Activated CD4-positive, alpha-beta T cell treated with anti-CD3 and anti-CD28 coated beads for 36 hours (primary cell): ENCODE results near the gene CABLES2. TPM values are rescaled to one million over a fixed set of nuclear protein-coding genes. Genes with fewer than 3 reads are reported as not detected.

ENCODE experiments used
- ATAC-seq: fragments of 200-7000 bp; cut with Tn5 transposase; one replicate; pipeline ENCODE4 v1.10.0; 2021; ENCODE audit warnings: mild to moderate bottlenecking, moderate library complexity
- CTCF ChIA-PET: fragments of 350-600 bp; sonication (Branson Sonifier 250); formaldehyde crosslinking; loops from one replicate; lab custom pipeline; 2021; ENCODE audit warnings: antibody characterized with exemption; lab: Charles Lee
- POLR2A ChIA-PET: fragments of 350-600 bp; sonication (Branson Sonifier 250); formaldehyde crosslinking; loops from one replicate; lab custom pipeline; 2021; ENCODE audit warnings: antibody characterized with exemption, inconsistent platforms; lab: Charles Lee
- DNase-seq: peaks from one replicate; pipeline ENCODE4 v3.0.0-alpha.2; 2020
- H3K27ac Mint-ChIP-seq: one replicate; pipeline ENCODE4 v1.8.0; 2021; ENCODE audit warnings: mixed read lengths
- H3K27me3 Mint-ChIP-seq: one replicate; pipeline ENCODE4 v1.8.0; 2021; ENCODE audit warnings: mixed read lengths
- H3K36me3 Mint-ChIP-seq: one replicate; pipeline ENCODE4 v1.8.0; 2021; ENCODE audit warnings: low read depth, mixed read lengths
- H3K4me1 Mint-ChIP-seq: one replicate; pipeline ENCODE4 v1.8.0; 2021; ENCODE audit warnings: mixed read lengths
- H3K4me3 Mint-ChIP-seq: one replicate; pipeline ENCODE4 v1.8.0; 2021; ENCODE audit warnings: mild to moderate bottlenecking, moderate library complexity, mixed read lengths
- H3K9me3 Mint-ChIP-seq: one replicate; pipeline ENCODE4 v1.8.0; 2021; ENCODE audit warnings: low read depth, mixed read lengths
- intact Hi-C, 2 experiments: fragments of 100-400 bp; cut with DNase I in 1 of 2; cut with micrococcal nuclease in 1 of 2; formaldehyde crosslinking; loops; one replicate each; pipeline versions ENCODE4 v1.14.2 to v1.15.1; 2022 to 2024; cut with DNase I, micrococcal nuclease
- total RNA-seq, 2 experiments: library from RNA; stranded (reverse); gene quantifications; one replicate each; pipeline ENCODE4 v1.2.3, GENCODE V29; 2021

CABLES2 gene
- total RNA-seq, 2 experiments from 2014 or later = 6.4 to 7.6 TPM

DNA sequence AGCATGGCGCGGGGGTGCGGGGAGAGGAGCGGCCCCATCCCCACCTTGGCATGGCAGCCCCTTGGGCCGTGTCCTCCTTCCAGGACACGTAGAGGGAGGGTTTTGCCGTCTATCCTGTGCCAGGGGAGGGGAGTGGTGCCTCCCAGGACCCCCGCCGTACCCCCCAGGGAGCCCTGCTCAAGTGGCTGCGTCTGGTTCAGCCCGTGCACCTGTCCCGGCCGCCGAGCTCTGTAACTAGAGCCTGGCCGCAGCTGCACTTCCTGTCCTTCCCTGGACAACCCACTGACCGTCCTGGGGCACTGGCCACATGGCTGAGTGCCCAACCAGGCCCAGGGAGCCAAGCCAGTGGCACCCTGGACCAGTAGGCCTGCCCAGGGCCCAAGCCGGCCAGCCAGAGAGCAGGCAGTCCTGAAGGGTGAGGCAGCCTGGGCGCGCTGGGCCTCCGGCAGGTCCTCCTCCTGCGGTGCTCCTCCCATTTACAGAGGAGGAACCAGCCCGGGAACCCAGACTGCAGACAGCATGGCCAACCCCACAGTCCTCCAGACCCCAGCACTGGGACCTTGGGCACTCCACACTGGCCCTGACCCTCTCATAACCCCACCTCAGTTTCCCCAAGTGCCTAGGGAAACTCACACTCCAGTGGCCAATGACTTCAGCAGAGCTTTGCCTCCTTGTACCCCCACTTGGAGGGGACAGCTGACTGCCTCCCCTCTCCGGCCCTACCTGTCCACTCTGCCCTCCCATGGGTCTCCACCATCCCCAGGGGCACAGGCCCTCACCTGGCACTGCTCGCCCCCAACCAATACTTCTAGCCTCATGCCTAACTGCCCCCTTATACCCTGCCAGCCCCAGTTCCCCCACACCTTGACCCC is 48.7 kb downstream of the CABLES2 start:
- Mint-ChIP-seq H3K9me3 (no peaks in the 10 kb centered on the region), H3K4me1 (no peaks in the 10 kb centered on the region), H3K27me3 (peaks cover 2% of the 10 kb centered on the region), H3K27ac (no peak overlapping the region), H3K4me3 (no peak overlapping the region), H3K36me3 (no peaks in the 10 kb centered on the region)
- ATAC-seq (no peak), DNase-seq (no peak)
- ChIA-PET POLR2A (interaction anchor here (0.6 kb wide), 1 partner anchor 918 kb away, joined by 3 read pairs; no protein-coding TSS in a partner anchor), CTCF (interaction anchor here (0.7 kb wide), 1 partner anchor 55 kb away, joined by 3 read pairs; no protein-coding TSS in a partner anchor)
- intact Hi-C loops = no loop called here

- H3K9me3 Mint-ChIP-seq = no peaks in the 10 kb centered on the region
- DNase-seq (no peak), ATAC-seq (no peak)
- CTCF ChIA-PET = interaction anchor here (0.7 kb wide), 1 partner anchor 56 kb away, joined by 3 read pairs; no protein-coding TSS in a partner anchor
- H3K4me3 Mint-ChIP-seq = no peak overlapping the region
- H3K27me3 Mint-ChIP-seq = peaks cover 2% of the 10 kb centered on the region
- POLR2A ChIA-PET = no interaction called here
- intact Hi-C loops = no loop called here
- H3K4me1 Mint-ChIP-seq = no peaks in the 10 kb centered on the region
- H3K36me3 Mint-ChIP-seq = no peaks in the 10 kb centered on the region
- H3K27ac Mint-ChIP-seq = no peak overlapping the region
These were observed 49.4 kb downstream of the CABLES2 start for GRCh38 chr20:62357681-62358080.

DNA sequence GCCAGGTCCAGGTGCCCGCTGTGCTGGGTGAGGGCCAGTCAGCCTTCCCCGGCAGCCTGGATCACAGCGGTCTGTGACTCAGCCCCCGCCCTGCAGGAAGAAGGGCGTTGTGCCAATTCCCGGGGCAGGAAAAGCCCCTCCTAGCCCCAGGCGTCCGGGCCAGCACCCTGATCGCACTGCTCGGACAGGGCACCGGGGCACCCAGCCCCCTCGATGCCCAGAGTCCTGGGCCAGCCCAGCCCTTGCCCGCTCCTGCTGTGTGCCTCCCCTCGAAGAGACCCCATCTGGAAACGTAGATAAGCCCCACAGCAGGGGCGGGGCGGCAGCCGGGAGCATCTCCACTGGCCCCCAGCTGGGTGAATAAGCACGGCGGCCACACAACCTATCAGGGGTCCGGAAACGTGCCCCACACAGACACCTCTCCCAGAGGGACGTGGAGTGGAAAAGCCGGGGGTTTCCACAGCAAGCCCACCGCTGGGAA is 49.9 kb downstream of the CABLES2 start:
- H3K27ac Mint-ChIP-seq = no peak overlapping the region

GRCh38 chr20:62356589-62357186 is 50.4 kb downstream of the CABLES2 start:
- no peak for ATAC-seq
- H3K4me1 Mint-ChIP-seq = no peaks in the 10 kb centered on the region
- no peak for DNase-seq
- no peaks in the 10 kb centered on the region for H3K9me3 Mint-ChIP-seq
- ChIA-PET POLR2A (no interaction called here), CTCF (no interaction called here)
- intact Hi-C loops = no loop called here
- no peaks in the 10 kb centered on the region for H3K36me3 Mint-ChIP-seq
- no peak overlapping the region for H3K4me3 Mint-ChIP-seq
- H3K27me3 Mint-ChIP-seq = peaks cover 2% of the 10 kb centered on the region
- no peak overlapping the region for H3K27ac Mint-ChIP-seq

More for the DNA sequence above, 49.9 kb downstream of the CABLES2 start:
- no peak for DNase-seq
- CTCF ChIA-PET = interaction anchor here (0.7 kb wide), 1 partner anchor 56 kb away, joined by 3 read pairs; no protein-coding TSS in a partner anchor
- intact Hi-C loops = no loop called here
- Mint-ChIP-seq H3K9me3 (no peaks in the 10 kb centered on the region), H3K4me3 (no peak overlapping the region), H3K4me1 (no peaks in the 10 kb centered on the region), H3K27me3 (peaks cover 2% of the 10 kb centered on the region), H3K36me3 (no peaks in the 10 kb centered on the region)
- POLR2A ChIA-PET = no interaction called here
- ATAC-seq = no peak

- intact Hi-C loops = no loop called here
- Mint-ChIP-seq H3K4me1 (no peaks in the 10 kb centered on the region), H3K27ac (no peak overlapping the region), H3K4me3 (no peak overlapping the region), H3K36me3 (no peaks in the 10 kb centered on the region), H3K27me3 (peaks cover 2% of the 10 kb centered on the region), H3K9me3 (no peaks in the 10 kb centered on the region)
- POLR2A ChIA-PET = no interaction called here
- ATAC-seq = no peak
- CTCF ChIA-PET = no interaction called here
- DNase-seq = no peak
These were observed 51.1 kb downstream of the CABLES2 start for GRCh38 chr20:62355878-62356588.

GRCh38 chr20:62355516-62355877 is 51.6 kb downstream of the CABLES2 start:
- Mint-ChIP-seq H3K4me1 (no peaks in the 10 kb centered on the region), H3K4me3 (no peak overlapping the region), H3K36me3 (no peaks in the 10 kb centered on the region), H3K27me3 (peaks cover 2% of the 10 kb centered on the region), H3K27ac (no peak overlapping the region), H3K9me3 (no peaks in the 10 kb centered on the region)
- POLR2A ChIA-PET = no interaction called here
- CTCF ChIA-PET = no interaction called here
- intact Hi-C loops = no loop called here
- no peak for ATAC-seq
- DNase-seq = no peak

- DNase-seq = no peak
- Mint-ChIP-seq H3K27me3 (peaks cover 2% of the 10 kb centered on the region), H3K9me3 (no peaks in the 10 kb centered on the region), H3K27ac (no peak overlapping the region), H3K4me3 (no peak overlapping the region), H3K4me1 (no peaks in the 10 kb centered on the region), H3K36me3 (no peaks in the 10 kb centered on the region)
- ATAC-seq = no peak
- intact Hi-C loops = no loop called here
- ChIA-PET CTCF (no interaction called here), POLR2A (no interaction called here)
These were observed 52.2 kb downstream of the CABLES2 start for GRCh38 chr20:62354811-62355341.

DNA sequence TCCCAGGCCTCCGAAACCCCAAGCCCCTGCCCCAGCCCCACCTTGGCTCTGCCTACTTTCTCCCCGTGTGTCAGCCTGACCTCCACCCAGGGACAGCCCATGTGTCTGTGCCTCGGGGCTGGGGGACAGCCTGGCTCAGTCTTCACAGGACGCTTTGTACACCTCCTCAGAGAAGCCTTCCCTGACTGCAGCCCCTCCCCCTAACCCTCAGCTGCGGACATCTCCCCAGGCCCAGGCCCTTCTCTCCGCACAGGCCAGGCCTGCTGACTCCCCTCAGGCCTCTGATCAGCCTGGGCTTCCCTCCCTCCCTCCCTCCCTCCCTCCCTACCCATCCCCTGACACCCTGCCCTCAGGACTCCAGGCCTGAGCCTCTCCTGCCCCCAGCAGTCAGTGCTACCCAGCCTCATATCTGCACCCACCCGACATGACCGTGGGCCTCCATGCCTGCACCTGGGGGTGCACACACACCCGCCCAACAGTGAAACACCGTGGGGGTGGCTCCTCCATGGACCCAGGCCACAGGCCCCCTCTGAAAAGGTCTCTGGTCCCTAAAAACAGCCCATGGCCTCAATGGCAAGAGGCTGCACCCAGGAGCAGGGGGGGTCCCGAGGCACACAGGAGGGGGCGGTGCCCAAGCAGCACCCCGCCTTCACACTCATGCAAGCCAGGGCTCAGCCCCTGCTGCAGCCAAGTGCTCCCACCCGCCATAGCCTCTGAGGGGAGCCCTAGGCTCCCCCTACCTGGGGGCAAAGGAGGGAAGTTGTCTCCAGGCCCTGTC is 52.9 kb downstream of the CABLES2 start:
- no peak for DNase-seq
- ChIA-PET CTCF (interaction anchor here (0.5 kb wide), 1 partner anchor 1976 kb away, joined by 3 read pairs; no protein-coding TSS in a partner anchor), POLR2A (no interaction called here)
- no peak overlapping the region for H3K27ac Mint-ChIP-seq
- peaks cover 2% of the 10 kb centered on the region for H3K9me3 Mint-ChIP-seq
- no peaks in the 10 kb centered on the region for H3K36me3 Mint-ChIP-seq
- peaks cover 2% of the 10 kb centered on the region for H3K27me3 Mint-ChIP-seq
- H3K4me1 Mint-ChIP-seq = no peaks in the 10 kb centered on the region
- intact Hi-C loops = no loop called here
- no peak overlapping the region for H3K4me3 Mint-ChIP-seq
- ATAC-seq = no peak

DNA sequence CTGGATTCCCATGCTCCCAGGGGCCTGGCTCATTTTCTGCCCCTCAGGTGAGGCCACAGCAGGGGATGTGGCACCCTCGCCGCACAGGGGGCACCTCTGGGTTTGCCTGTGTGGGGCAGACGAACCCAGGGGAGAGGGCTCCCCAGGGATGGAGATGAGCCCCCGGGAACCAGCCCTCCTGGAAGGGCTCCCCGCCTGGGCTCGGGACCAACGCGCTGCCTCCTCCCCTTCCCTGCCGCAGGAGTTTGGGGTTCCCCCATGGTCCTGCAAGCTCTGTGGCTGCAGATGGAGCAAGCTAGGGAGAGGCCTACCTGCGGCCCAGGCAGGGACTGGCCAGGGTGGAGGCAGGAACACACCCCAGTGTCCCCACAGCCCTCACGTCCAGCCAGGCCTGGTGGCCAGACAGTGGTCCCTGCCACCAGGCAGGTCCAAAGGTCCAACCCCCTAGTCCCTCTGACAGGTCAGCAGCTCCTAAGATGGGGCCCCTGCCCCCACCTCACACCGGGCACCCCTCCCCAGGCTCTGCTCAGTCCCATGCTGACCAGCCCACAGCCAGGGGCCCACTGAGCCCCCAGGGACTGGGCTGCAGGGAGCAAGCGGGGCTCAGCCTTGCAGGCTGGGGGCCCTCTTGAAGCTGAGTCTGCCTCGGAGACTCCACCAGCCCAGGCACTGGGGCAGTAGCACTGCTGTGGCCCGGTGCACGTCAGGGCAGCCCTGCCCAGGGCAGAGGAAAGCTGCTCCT is 53.6 kb downstream of the CABLES2 start:
- Mint-ChIP-seq H3K4me1 (no peaks in the 10 kb centered on the region), H3K4me3 (no peak overlapping the region), H3K36me3 (no peaks in the 10 kb centered on the region), H3K27ac (no peak overlapping the region), H3K27me3 (peaks cover 2% of the 10 kb centered on the region), H3K9me3 (peaks cover 5% of the 10 kb centered on the region)
- POLR2A ChIA-PET = no interaction called here
- CTCF ChIA-PET = interaction anchor here (0.5 kb wide), 1 partner anchor 1975 kb away, joined by 3 read pairs; no protein-coding TSS in a partner anchor
- no peak for DNase-seq
- no peak for ATAC-seq
- intact Hi-C loops = no loop called here
